Activated CD4-positive, alpha-beta T cell treated with anti-CD3 and anti-CD28 coated beads, Interleukin-2, Interleukin-6, amounts not matched to agents 100 ng/mL and 50 ng/mL, durations not matched to agents 16 hours and 8 hours (primary cell): ENCODE results near the gene ADPRHL1.

Experiments used
- DNase-seq: peaks from one replicate; pipeline ENCODE4 v3.0.0-alpha.2; 2020

The ADPRHL1 gene

DNA sequence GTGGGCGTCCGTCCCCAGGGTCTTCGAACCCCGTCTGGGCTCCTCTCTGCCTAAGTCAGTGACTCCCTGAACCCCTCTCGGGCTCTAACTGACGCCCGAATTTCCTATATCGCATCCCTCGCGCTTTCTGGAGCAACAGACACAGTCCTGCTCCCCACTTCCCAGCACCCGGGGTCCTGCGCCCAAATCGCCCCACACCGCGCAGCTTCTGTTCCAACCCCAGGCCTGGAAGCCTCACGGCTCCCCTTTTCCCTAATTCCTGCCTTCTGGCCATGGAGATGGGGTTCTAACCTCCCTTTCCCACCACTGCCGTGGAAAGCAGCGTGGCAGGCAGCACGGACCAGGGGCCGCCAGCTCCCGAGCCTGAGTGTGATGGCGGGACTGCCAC lies 87.7 kb downstream of the ADPRHL1 start:
- no peak for DNase-seq

DNA sequence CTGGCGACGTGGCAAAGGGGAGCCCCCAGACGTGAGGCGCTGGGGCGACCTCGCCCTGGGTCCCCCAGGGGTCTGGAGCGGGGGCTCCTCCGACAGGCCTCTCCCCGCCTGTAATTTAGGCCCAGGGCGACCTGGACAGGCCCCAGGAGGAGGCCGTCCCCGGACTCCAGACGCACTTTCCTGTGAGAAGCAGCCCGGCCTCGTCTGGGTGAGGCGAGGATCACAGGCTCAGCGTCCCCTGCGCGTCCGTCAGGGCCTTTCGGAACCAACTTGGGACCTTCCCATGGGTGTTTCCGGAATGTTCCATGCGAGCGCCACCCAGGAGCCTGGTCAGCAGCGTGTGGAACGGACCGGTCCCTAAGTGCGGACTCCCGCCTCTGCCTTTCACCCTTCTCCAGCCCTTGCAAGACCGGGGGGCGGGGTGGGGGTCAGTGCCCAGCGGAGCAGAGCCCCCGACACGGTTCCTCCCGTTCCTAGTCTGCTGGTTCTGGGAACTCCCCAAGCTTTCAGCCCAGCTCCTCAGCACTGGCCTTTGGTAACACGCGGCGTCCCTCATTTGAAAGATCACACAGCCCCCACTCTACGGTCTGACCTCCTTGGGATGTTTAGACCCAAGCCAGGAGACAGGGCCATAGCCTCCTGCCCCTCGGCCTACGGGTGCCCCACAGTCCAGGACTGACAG lies 88.2 kb downstream of the ADPRHL1 start:
- no peak for DNase-seq

DNA sequence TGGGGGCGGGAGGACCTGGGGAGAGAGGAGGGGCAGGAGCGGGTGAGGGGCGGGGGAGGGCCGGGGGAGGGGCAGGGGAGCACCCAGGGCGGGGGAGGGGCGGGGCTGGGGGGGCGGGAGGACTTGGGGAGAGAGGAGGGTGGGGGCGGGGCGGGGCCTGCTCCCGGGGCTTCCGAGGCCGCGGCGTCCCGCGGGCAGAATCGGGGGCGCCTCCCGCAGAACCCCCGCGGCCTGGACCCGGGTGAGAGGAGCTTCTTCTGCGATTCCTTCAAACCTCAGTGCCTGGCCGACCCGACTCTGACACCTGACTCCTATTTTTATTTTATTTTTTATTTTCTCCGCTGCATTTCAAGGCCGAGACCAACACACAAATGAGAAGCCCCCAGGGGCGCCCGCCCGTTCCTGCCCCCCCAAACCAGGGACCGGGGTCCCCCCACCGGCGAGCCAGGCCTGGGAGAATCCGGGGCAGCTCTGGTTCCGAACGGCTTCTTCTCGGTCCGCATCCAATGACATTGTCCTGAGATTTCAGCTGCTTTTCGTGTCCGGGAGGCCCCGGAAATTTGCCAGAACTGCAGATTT lies 88.9 kb downstream of the ADPRHL1 start:
- no peak for DNase-seq

DNA sequence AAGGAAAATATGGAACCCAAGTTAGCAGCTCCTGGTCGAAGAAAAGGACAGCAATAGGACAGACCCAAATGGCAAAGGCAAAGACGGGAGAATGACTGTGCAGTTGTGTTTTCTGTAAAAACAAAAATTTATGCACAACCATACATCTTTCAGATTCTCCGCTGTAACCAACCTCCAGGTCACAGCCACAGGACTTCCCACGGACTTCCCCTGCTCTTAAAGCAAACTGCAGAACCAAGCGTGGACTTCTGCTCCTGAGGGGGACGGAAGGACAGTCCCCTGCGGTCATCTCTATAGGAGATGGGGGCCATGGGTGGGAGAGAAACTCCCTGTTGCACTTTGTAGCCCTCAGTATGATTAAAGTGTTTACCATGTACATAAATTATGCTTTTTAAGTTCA lies 91.9 kb downstream of the ADPRHL1 start:
- no peak for DNase-seq

DNA sequence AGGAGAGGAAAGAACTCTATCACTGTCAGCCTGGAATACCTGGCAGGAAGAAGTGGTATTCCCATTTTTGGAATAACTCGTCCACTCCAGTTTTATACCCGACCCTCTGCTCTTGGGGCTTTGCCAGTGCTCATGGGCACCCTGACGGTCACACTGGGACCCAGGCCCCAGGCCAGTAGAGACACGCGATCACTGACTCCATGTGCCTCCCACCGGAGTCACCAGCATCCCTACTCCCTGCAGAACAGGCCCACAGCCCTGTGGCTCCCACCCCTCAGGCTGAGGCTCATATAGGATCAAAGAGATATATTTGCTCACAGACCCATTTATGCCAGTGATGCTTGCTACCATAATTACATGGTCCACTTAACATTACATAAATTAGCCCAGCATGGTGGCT lies 92.8 kb downstream of the ADPRHL1 start:
- no peak for DNase-seq

DNA sequence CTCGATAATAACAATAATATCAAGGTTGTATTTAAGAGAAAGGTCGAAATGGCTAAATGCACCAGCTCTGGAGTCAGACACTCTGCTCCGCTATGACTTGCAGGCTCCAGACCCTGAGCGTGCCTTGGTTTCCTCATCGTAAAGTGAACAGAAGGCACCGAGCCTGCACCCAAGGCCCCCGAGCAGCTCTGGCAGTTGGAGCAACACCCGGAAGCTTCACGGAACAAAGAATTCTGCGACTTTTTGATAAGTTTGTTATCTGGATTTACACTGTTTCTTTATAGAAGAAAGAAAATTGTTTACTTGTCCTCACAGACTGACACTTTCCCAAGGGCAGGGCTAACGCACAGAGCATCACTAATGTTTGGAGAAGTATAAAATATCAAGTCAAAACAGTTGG lies 93.7 kb downstream of the ADPRHL1 start:
- no peak for DNase-seq

DNA sequence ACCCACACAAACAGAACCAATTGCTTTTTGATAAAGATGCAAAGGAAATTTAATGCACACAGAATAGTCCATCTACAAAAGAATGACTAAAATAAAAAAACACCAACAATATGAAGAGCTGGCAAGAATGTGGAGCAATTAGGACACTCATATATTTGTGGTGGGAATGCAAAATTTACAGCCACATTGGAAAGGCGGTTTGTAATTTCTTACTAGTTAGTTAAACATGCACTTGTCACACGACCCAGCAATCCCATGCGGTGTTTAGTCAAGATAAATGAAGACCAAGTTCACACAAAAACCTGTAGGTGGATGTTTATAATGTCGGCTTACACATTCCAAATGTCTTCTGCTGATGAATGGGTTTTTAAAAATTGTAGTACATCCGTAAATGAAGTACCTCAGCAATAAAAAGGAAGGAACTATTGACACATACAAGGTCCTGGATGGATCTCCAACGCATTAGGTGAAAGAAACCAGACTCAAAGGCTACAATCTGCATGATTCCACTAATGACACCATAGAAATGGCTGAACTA lies 94.6 kb downstream of the ADPRHL1 start:
- DNase-seq, result no peak

DNA sequence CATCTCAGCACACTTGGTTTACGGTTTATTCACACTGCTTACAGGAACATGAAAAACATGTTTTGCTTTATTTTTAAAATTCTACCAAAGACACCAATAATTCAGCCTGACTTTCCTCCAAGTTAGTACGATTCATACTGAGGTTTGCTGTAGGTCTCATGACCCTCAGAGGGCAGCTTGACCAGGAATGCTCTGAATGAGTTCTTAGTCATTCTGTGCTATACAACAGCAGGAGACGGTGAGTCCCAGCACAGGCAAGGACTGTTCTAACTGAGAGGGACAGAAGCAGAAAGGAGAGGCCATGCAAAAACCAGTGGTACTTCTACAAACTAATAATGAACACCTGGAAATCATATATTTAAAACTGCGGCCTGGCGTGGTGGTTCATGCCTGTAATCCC lies 95.8 kb downstream of the ADPRHL1 start:
- DNase-seq, result no peak

DNA sequence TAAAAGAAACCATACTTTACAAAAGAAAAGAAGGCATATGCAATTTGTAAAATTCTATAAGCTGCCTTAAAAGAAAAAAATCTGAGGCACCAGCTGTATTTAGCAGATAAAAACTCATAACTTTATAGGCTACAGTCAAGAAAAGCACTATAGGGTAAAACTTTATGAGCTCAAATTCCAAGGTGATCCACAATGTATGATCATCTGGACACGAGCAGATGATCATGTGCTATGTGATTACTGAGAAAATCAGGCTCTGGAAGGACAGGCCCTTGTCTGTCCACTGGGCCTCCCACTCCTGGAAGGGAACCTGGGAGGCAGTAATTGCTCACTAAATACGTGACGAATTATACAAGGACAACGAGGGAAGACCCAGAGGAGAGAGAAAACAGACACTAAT lies 96.7 kb downstream of the ADPRHL1 start:
- DNase-seq, result no peak

DNA sequence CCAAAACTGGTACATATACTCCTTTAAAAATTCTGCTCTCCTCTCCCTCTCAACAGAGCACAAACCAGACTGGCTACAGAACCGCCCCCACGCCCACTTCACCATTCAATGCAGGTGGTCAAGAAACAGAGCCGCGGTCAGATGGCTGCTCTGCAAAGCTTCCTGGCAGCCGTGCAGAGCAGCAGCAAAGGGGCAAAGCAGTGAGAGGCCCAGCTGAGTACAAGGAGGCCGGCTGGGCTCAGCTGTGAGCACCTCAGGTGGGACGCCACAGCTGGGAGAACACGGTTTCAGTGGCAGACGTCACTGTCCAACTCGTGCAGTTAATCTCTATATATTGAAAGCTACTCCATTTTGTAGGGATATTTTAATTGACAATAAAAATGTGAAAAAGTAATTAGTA lies 97.7 kb downstream of the ADPRHL1 start:
- DNase-seq, result no peak

DNA sequence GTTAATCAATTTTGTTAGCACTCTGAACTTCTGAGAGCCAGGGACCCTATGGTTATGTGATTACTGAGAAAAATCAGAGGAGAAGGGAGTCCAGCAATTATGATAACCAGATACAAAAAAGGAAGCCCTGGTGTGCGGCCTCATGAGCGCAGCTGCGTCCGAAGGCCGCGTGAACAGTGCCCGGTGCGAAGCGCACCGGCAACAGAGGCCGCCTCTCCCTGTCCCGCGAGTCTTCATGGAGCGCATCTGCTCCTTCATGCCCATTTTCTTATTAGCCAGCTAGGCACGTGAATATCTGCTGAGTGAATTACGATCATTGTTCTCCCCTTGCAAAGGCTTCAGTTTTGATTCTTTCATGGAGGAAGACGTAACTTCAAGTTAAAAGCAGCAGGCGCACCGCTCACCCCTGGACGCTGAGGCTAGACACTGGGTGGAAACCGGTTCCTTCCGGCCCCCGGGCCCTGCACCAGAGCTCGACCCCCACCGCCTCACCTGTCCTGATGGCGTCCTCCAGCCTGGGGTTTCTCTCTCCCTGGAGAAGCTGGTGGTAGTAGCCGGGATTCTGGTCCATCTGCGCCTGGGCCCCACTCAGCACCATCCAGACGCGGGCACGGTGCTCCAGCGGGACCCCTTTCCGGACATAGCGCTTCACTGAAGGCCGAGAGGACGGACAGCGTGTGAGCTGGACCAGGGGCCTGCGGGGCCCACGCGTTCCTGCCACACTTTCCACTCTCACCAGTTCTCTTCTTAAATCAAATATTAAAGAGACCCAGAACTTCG lies 98.3 kb downstream of the ADPRHL1 start:
- DNase-seq, result no peak

DNA sequence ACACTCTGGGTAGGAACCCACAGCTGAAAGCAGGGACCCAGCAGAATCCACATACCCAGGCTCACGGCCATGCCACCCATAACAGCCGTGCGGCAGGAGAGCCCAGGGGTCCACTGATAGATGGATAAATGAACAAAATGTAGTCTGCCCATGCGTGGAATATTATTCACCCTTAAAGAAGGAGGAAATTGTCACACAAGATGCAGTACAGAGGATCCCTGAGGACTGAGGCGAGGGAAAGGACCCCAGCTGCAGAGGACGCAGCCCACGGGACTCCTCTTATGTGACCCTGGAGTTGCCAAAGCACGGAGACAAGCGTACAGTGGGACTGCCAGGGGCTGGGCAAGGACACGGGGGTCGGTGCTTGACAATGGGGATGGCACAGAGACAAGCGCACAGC lies 100.0 kb downstream of the ADPRHL1 start:
- no peak for DNase-seq

DNA sequence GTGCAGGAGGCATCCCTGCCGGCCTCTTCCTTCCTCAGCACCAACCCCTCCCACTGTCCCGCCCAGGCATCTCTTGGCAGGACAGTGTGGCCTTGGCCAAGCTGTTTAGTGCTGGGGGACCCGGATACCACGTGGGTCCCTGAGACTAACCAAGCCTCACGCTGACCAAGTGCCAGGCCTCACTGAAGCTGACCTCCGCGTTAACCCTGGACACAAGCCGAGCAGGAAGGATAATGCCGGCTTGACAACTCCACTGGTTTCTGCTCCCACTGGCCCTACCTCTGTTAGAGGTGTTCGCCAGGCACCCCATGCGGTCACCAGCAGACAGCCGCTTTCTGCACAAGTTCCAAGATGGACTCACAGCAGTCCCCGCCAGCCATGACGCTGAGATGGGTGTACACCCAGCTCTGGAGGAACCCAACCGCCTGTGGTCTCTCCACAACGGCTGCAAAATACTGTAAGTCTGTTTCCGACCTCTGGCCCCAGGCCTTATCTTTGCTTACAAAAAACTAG lies 101.7 kb downstream of the ADPRHL1 start:
- no peak for DNase-seq

DNA sequence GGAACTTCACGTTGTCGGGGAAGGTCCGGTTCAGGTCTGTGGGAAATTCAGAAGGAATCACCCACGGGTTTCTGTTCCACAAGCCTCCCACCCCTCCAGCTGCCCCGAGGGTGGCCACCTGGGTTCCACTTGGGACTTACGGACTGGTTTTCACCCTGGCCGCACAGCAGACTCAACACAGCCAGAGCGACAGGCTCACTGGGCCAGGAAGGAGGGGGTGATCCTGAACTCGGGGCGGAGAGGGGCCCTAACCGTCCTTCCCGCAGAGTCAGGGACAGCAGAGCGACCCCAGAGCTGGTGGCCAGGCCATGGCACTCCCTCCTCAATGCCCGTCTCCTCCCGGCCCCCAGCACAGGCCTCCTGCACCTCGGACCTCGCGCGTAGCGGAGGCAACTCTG lies 102.4 kb downstream of the ADPRHL1 start:
- no peak for DNase-seq

DNA sequence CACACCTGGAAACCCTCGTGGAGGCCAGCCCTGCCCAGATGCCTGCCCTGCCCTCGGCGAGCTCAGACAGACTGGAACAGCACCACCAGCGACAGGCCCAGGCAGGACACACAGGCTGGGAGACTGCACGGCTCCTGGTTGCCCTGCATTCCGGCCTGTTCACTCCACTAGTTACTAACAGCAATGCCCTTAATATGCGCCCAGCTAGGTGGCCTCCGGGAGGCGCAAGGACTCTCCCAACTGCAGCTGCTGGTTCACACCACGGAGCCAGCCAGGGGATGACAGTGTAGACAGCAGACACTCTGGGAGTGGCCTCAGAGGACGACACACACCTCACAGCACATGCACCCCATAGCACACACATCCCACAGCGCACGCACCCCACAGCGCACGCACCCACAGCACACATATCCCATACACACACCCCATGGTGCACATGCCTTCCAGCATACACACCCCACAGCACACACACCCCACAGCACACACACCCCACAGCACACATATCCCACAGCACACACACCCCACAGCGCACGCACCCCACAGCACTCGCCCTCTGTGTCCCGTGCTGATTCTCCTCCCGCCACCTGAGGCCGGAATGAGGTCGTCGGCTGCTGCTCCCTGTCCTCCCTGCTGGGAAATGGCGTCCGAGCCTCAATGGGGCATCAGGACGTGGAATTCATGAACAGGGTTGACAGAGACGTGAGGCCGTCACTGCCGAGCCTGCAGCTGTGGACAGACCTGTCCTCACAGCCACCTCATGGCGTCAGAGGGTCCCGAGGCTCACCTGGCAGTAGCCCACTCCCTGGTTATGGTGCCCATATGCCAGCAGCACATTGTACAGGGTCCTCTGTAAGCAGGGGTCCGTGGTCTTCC lies 103.0 kb downstream of the ADPRHL1 start:
- DNase-seq, result no peak
